ENCODE measurements around the gene SWI5. TPM values are rescaled to one million over a fixed set of nuclear protein-coding genes. Genes with fewer than 3 reads are reported as not detected.
A peak's percentile ranks its signal among the peaks of the same experiment; 100 is the strongest.

Gene SWI5
- total RNA-seq, 1 experiment from 2014 or later: 22.4 TPM

- no peak overlapping the region for H3K4me2 ChIP-seq (ENCODE audit: low read length)
- H3K79me2 ChIP-seq (ENCODE audit: insufficient read depth, low read length): no peaks in the 10 kb centered on the region
- CTCF ChIA-PET: interaction anchor here (0.6 kb wide), 1 partner anchor 9 kb away, joined by 3 read pairs; the partner anchor contains the start of genes GOLGA2 and SWI5
- no peak for TF ChIP-seq FOSL1 (IDR thresholded peaks at IDR 0.05; ENCODE audit: low read depth)
- TF ChIP-seq, protein P1, sequence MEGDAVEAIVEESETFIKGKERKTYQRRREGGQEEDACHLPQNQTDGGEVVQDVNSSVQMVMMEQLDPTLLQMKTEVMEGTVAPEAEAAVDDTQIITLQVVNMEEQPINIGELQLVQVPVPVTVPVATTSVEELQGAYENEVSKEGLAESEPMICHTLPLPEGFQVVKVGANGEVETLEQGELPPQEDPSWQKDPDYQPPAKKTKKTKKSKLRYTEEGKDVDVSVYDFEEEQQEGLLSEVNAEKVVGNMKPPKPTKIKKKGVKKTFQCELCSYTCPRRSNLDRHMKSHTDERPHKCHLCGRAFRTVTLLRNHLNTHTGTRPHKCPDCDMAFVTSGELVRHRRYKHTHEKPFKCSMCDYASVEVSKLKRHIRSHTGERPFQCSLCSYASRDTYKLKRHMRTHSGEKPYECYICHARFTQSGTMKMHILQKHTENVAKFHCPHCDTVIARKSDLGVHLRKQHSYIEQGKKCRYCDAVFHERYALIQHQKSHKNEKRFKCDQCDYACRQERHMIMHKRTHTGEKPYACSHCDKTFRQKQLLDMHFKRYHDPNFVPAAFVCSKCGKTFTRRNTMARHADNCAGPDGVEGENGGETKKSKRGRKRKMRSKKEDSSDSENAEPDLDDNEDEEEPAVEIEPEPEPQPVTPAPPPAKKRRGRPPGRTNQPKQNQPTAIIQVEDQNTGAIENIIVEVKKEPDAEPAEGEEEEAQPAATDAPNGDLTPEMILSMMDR (IDR thresholded peaks at IDR 0.05 in 2 of 3, conservative IDR thresholded peaks at IDR 0.05 in 1 of 3; ENCODE audit: borderline replicate concordance in 1 of 3, insufficient read depth in 1 of 3, low read depth in 2 of 3, low read length in 2 of 3): 0 out of 6 replicates have a peak, but pooled peaks of 1 of the 3 experiments have one; percentile 1
- H4K20me1 ChIP-seq (ENCODE audit: insufficient read depth): no peaks in the 10 kb centered on the region
- no peak overlapping the region for H3K27ac ChIP-seq (ENCODE audit: low read depth, low read length)
- no TSS peak for BruUV-seq (replicated peaks)
- no peaks in the 10 kb centered on the region for H3K4me1 ChIP-seq (ENCODE audit: control insufficient read depth in 1 of 2, insufficient read depth in 2 of 2, low read length in 2 of 2)
- no peaks in the 10 kb centered on the region for H3K9me2 ChIP-seq (ENCODE audit: insufficient read depth)
- POLR2A ChIA-PET: no interaction called here
- no peaks in the 10 kb centered on the region for H3K9me3 ChIP-seq (ENCODE audit: control insufficient read depth in 1 of 2, insufficient read depth in 1 of 2, low read depth in 1 of 2, low read length in 2 of 2)
- no peak for DNase-seq (ENCODE audit: low read depth, low spot score)
- intact Hi-C loops (cut with micrococcal nuclease): no loop called here
- H3K27me3 ChIP-seq (ENCODE audit: insufficient read depth, low read length): no peaks in the 10 kb centered on the region
- H3K36me3 ChIP-seq (ENCODE audit: control insufficient read depth in 1 of 2, insufficient read depth in 2 of 2, low read length in 2 of 2): no peaks in the 10 kb centered on the region
- H3K4me3 ChIP-seq (replicated peaks in 1 of 2; ENCODE audit: low read depth in 1 of 2, low read length in 2 of 2): no peak overlapping the region
- ATAC-seq: no peak
- no peak overlapping the region for H2AFZ ChIP-seq (ENCODE audit: low read depth, low read length, poor library complexity, severe bottlenecking)
- no peak overlapping the region for H3K9ac ChIP-seq (ENCODE audit: low read length)
- RAD21 ChIA-PET (ENCODE audit: low non-redundant PET in 1 of 2, low total read pairs in 2 of 2, uncharacterized antibody in 2 of 2, unreplicated experiment in 2 of 2): no interaction called here
Observed at GRCh38 chr9:128285033-128285784, 9.1 kb downstream of the SWI5 start.

- Histone ChIP-seq H3K9ac (ENCODE audit: low read length) (no peak overlapping the region), H3K9me2 (ENCODE audit: insufficient read depth) (no peaks in the 10 kb centered on the region), H3K4me2 (ENCODE audit: low read length) (no peak overlapping the region), H3K9me3 (ENCODE audit: control insufficient read depth in 1 of 2, insufficient read depth in 1 of 2, low read depth in 1 of 2, low read length in 2 of 2) (no peaks in the 10 kb centered on the region), H3K4me1 (ENCODE audit: control insufficient read depth in 1 of 2, insufficient read depth in 2 of 2, low read length in 2 of 2) (no peaks in the 10 kb centered on the region), H3K79me2 (ENCODE audit: insufficient read depth, low read length) (no peaks in the 10 kb centered on the region), H3K4me3 (replicated peaks in 1 of 2; ENCODE audit: low read depth in 1 of 2, low read length in 2 of 2) (no peak overlapping the region), H3K36me3 (ENCODE audit: control insufficient read depth in 1 of 2, insufficient read depth in 2 of 2, low read length in 2 of 2) (no peaks in the 10 kb centered on the region), H4K20me1 (ENCODE audit: insufficient read depth) (no peaks in the 10 kb centered on the region), H2AFZ (ENCODE audit: low read depth, low read length, poor library complexity, severe bottlenecking) (no peak overlapping the region), H3K27ac (ENCODE audit: low read depth, low read length) (no peak overlapping the region), H3K27me3 (ENCODE audit: insufficient read depth, low read length) (no peaks in the 10 kb centered on the region)
- BruUV-seq (replicated peaks): no TSS peak
- no peak for ATAC-seq
- RAD21 ChIA-PET (ENCODE audit: low non-redundant PET in 1 of 2, low total read pairs in 2 of 2, uncharacterized antibody in 2 of 2, unreplicated experiment in 2 of 2): no interaction called here
- intact Hi-C loops (cut with micrococcal nuclease): no loop called here
- POLR2A ChIA-PET: interaction anchor here (0.9 kb wide), 2 partner anchors 9 to 11 kb away, joined by 3 to 4 read pairs; partner anchors contain the start of genes GOLGA2 and SWI5
- CTCF ChIA-PET: interaction anchor here (1.3 to 1.4 kb wide), 2 partner anchors 9 to 55 kb away, joined by 4 to 6 read pairs; no protein-coding TSS in a partner anchor
- DNase-seq (ENCODE audit: low read depth, low spot score): no peak
- TF ChIP-seq, protein P1 (IDR thresholded peaks at IDR 0.05 in 2 of 3, conservative IDR thresholded peaks at IDR 0.05 in 1 of 3; ENCODE audit: borderline replicate concordance in 1 of 3, insufficient read depth in 1 of 3, low read depth in 2 of 3, low read length in 2 of 3): no peak
- TF ChIP-seq ELF1 (IDR thresholded peaks at IDR 0.05; ENCODE audit: borderline replicate concordance, low read depth): no peak
- TF ChIP-seq EZH2 (IDR thresholded peaks at IDR 0.05): no peak
- TF ChIP-seq TCF7L2 (IDR thresholded peaks at IDR 0.05; ENCODE audit: borderline replicate concordance, extremely low read depth, insufficient read depth, insufficient read length): no peak
- TF ChIP-seq CBX3 (IDR thresholded peaks at IDR 0.05; ENCODE audit: low read depth): no peak
- no peak for TF ChIP-seq POLR2AphosphoS5 (IDR thresholded peaks at IDR 0.05; ENCODE audit: low read depth, low read length)
- TF ChIP-seq ATF3 (IDR thresholded peaks at IDR 0.05): no peak
- TF ChIP-seq JUND (IDR thresholded peaks at IDR 0.05): no peak
- no peak for TF ChIP-seq ZNF274 (IDR thresholded peaks at IDR 0.05; ENCODE audit: low read depth, low read length)
- no peak for TF ChIP-seq ZFX (IDR thresholded peaks at IDR 0.05)
- TF ChIP-seq FOSL1 (IDR thresholded peaks at IDR 0.05; ENCODE audit: low read depth): no peak
Observed at GRCh38 chr9:128286440-128286839, 10.4 kb downstream of the SWI5 start.

Data from HCT116 (cell line).